ENCODE data around the gene BUB3. TPM values are rescaled to one million over a fixed set of nuclear protein-coding genes. Genes with fewer than 3 reads are reported as not detected.
"Not testable (repeated sequence)": the region's sequence is repeated elsewhere in the genome, so short reads cannot be mapped to it uniquely, and the experiment has no call there.

BUB3 gene
- polyA plus RNA-seq, 3 donors: 116 to 131 (median 118) TPM

GRCh38 chr10:123148414-123149161, 5.6 kb upstream of the BUB3 start:
- DNase-seq (ENCODE audit: extremely low read depth in 1 of 11, low read depth in 9 of 11, low spot score in 4 of 11): no peak

GRCh38 chr10:123149162-123149567, 5.0 kb upstream of the BUB3 start:
- DNase-seq (ENCODE audit: extremely low read depth in 1 of 11, low read depth in 9 of 11, low spot score in 4 of 11): no peak

- no peak for DNase-seq (ENCODE audit: extremely low read depth in 1 of 11, low read depth in 9 of 11, low spot score in 4 of 11)
These were observed 4.5 kb upstream of the BUB3 start for GRCh38 chr10:123149568-123150270.

GRCh38 chr10:123150271-123150985, 3.8 kb upstream of the BUB3 start:
- no peak for DNase-seq (ENCODE audit: extremely low read depth in 1 of 11, low read depth in 9 of 11, low spot score in 4 of 11)

DNA sequence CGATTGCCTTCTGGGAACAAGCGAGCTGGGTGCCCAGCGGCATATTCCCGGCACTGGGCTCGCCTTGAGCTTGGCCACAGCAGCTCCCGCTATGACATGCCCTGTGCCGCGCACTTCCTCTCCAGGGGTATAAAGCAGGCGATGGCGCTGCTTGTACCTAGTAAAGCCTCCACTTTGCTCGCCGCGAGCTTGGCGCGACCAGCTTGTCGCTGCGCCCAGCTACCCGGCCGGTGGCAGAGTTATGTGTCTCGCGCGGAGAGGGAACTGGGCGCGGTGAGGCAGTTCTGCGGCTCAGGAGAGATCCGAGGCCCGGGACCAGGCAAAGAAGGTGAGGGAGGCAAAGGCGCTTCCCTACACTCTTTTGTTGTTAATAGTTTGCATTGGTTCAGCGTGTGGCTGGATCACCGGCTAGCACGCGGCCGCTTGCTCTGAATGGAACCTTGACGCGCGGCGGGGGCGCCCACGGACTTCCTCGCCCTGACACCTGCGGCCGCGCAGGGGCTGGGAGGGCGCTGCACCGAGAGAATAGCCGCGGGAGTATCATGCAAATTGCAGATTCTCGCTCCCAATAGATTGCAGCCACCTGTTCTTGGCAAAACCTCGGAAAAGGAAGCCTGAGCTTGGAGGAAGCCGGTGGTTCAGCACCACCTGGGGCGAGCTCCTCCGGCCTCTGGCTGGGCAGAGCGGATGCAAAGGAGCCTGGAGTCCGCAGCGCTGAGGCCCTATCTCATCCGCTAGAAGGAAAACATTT, 3.0 kb upstream of the BUB3 start:
- no peak for DNase-seq (ENCODE audit: extremely low read depth in 1 of 11, low read depth in 9 of 11, low spot score in 4 of 11)

DNA sequence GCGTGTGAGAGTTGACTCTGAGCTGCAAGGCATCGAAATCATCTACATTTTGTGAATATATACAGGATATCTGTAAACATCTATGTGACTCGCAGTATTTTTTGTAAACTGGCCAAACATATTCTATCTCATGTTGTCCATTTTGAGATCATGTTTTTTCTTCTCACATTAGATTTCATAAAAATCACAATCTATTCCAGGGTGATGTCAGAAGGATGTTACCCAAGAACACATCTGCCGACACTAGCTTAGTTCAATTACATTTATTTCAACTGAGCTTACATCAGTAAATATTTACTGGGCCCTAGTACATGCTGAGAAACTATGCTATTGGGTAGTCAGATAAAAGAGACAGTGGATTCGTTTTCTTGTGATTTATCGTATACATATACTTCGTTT, 2.5 kb upstream of the BUB3 start:
- no peak for DNase-seq (ENCODE audit: extremely low read depth in 1 of 11, low read depth in 9 of 11, low spot score in 4 of 11)

DNA sequence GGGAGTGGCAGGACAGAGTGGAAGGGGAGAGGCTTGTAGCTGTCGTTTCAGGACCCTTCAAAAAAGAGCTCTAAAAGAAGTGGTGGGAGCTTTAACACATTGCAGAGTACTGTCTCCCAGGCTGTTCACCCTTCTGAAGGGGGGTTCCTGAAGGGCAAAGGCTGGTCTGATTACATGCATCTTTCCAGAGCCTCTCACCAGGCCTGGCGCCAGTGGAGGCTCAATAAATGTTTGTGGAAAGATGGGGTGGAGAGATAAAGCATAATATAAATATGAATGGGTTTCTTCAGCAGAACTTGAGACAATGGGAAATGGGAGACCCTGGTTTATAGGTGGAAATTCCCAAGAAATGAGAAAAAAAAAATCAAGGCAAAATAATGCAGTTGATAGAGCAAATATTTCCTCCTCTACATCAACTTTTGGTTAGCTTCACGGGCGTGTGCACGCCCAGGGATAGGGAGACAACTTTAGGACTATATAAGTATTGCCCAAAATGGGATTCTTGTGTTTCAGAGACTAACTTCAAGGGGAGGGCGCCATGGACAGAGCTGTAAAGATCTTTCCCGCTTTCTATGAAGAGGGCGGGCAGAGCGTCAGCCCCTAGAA, 613 bp upstream of the BUB3 start:
- no peak for DNase-seq (ENCODE audit: extremely low read depth in 1 of 11, low read depth in 9 of 11, low spot score in 4 of 11)

GRCh38 chr10:123154711-123155505, 706 bp downstream of the BUB3 start:
- no peak for DNase-seq (ENCODE audit: extremely low read depth in 1 of 11, low read depth in 9 of 11, low spot score in 4 of 11)

GRCh38 chr10:123156078-123156477, 1.9 kb downstream of the BUB3 start:
- DNase-seq (ENCODE audit: extremely low read depth in 1 of 11, low read depth in 9 of 11, low spot score in 4 of 11): no peak

DNA sequence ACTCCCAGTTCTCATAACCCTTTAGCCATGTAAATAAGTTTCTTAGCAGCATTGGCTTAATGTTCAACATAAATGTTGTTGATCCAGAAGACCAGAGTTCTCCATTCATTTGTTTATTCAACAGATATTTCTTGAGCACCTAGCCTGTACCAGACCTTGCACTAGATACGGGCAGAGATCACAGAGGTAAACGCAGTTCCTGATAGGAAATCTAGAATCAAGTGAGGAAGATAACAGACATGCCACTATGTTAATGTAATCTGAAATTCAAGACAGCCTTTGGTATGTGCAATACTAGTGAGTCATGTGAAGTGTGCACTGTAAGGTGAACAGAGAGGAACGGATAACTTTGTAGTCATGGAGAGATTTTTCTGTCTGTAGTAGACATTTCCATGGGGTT, 3.0 kb downstream of the BUB3 start:
- no peak for DNase-seq (ENCODE audit: extremely low read depth in 1 of 11, low read depth in 9 of 11, low spot score in 4 of 11)

DNA sequence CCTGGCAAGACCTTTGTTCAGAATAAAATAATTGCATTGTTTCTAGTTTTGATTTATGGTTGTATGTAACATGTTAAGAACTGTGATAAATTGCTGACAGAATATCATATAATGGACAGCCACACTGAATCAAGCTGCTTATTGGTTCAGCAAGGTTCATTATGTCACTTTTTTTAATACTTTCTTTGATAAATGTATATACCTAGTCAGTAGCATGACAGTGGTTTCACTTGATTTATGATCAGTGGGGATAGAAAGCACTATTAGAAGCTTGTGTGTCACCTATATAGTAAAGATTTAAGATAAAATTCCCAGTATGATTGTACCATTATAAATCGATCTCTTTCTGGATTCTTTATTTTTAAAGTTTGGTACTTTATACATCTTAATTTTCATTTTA, 4.5 kb downstream of the BUB3 start:
- no peak for DNase-seq (ENCODE audit: extremely low read depth in 1 of 11, low read depth in 9 of 11, low spot score in 4 of 11)

- DNase-seq (ENCODE audit: extremely low read depth in 1 of 11, low read depth in 9 of 11, low spot score in 4 of 11): no peak
These were observed 6.2 kb downstream of the BUB3 start for GRCh38 chr10:123160311-123160980.

GRCh38 chr10:123164319-123164718, 10.1 kb downstream of the BUB3 start:
- DNase-seq (ENCODE audit: extremely low read depth in 1 of 11, low read depth in 9 of 11, low spot score in 4 of 11): no peak

- no peak for DNase-seq (ENCODE audit: extremely low read depth in 1 of 11, low read depth in 9 of 11, low spot score in 4 of 11)
These were observed 11.4 kb downstream of the BUB3 start for GRCh38 chr10:123165445-123166072.

- no peak for DNase-seq (ENCODE audit: extremely low read depth in 1 of 11, low read depth in 9 of 11, low spot score in 4 of 11)
These were observed 12.4 kb downstream of the BUB3 start for GRCh38 chr10:123166618-123167017.

DNA sequence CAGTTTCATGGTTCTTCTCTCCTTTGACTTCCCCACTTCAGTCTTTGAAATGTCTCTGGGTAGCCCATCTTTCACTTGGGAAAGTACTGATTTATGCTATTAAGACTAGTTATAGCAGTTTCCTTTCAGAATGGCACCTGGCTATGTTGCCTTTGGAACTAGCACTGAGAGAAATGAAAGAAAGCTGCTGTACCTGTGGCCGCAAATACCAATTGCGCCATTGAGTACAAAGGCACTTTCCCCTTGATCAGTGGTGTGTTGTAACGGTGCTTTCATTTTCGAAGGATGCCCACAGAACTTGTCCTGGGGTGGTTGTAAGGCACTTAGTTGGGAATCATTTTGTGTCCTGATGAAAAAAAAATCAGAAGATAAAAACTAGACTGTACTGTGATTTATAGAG, 16.8 kb downstream of the BUB3 start:
- DNase-seq (ENCODE audit: extremely low read depth in 1 of 11, low read depth in 9 of 11, low spot score in 4 of 11): no peak

- not testable (repeated sequence) for DNase-seq (ENCODE audit: extremely low read depth in 1 of 11, low read depth in 9 of 11, low spot score in 4 of 11)
These were observed 17.4 kb downstream of the BUB3 start for GRCh38 chr10:123171616-123172015.
